ENCODE data around the gene LRP8. TPM values are rescaled to one million over a fixed set of nuclear protein-coding genes. Genes with fewer than 3 reads are reported as not detected.

LRP8 gene
- total RNA-seq, 1 donor from 2014 or later, result 7.1 TPM

- Mint-ChIP-seq H3K27ac (ENCODE audit: unreplicated experiment) (no peak overlapping the region), H3K36me3 (ENCODE audit: low read depth) (no peaks in the 10 kb centered on the region), H3K4me1 (ENCODE audit: low read depth) (peaks cover under 1% of the 10 kb centered on the region), H3K27me3 (ENCODE audit: low read depth) (peaks cover 6% of the 10 kb centered on the region), H3K9me3 (ENCODE audit: low read depth) (no peaks in the 10 kb centered on the region), H3K4me3 (ENCODE audit: unreplicated experiment) (no peak overlapping the region)
- no peak for DNase-seq (ENCODE audit: low spot score)
- no peak for TF ChIP-seq CTCF (IDR thresholded peaks at IDR 0.05)
Measured at GRCh38 chr1:53338423-53338822, 10.6 kb upstream of the LRP8 start.

- TF ChIP-seq CTCF (IDR thresholded peaks at IDR 0.05), result no peak
- Mint-ChIP-seq H3K4me1 (ENCODE audit: low read depth) (no peaks in the 10 kb centered on the region), H3K9me3 (ENCODE audit: low read depth) (no peaks in the 10 kb centered on the region), H3K36me3 (ENCODE audit: low read depth) (no peaks in the 10 kb centered on the region), H3K27ac (ENCODE audit: unreplicated experiment) (no peak overlapping the region), H3K4me3 (ENCODE audit: unreplicated experiment) (no peak overlapping the region), H3K27me3 (ENCODE audit: low read depth) (peaks cover 6% of the 10 kb centered on the region)
- DNase-seq (ENCODE audit: low spot score), result peak; percentile 35
Measured at GRCh38 chr1:53337499-53337898, 9.6 kb upstream of the LRP8 start.

GRCh38 chr1:53336146-53336545 is 8.3 kb upstream of the LRP8 start:
- Mint-ChIP-seq H3K27me3 (ENCODE audit: low read depth) (peaks cover 6% of the 10 kb centered on the region), H3K4me3 (ENCODE audit: unreplicated experiment) (no peak overlapping the region), H3K9me3 (ENCODE audit: low read depth) (no peaks in the 10 kb centered on the region), H3K27ac (ENCODE audit: unreplicated experiment) (no peak overlapping the region), H3K4me1 (ENCODE audit: low read depth) (no peaks in the 10 kb centered on the region), H3K36me3 (ENCODE audit: low read depth) (no peaks in the 10 kb centered on the region)
- peak; percentile 20 for DNase-seq (ENCODE audit: low spot score)
- TF ChIP-seq CTCF (IDR thresholded peaks at IDR 0.05), result no peak

- Mint-ChIP-seq H3K36me3 (ENCODE audit: low read depth) (no peaks in the 10 kb centered on the region), H3K9me3 (ENCODE audit: low read depth) (no peaks in the 10 kb centered on the region), H3K27ac (ENCODE audit: unreplicated experiment) (no peak overlapping the region), H3K27me3 (ENCODE audit: low read depth) (peaks cover 6% of the 10 kb centered on the region), H3K4me3 (ENCODE audit: unreplicated experiment) (no peak overlapping the region), H3K4me1 (ENCODE audit: low read depth) (no peaks in the 10 kb centered on the region)
- no peak for DNase-seq (ENCODE audit: low spot score)
- no peak for TF ChIP-seq CTCF (IDR thresholded peaks at IDR 0.05)
Measured at GRCh38 chr1:53335661-53336060, 7.8 kb upstream of the LRP8 start.

- TF ChIP-seq CTCF (IDR thresholded peaks at IDR 0.05), result no peak
- Mint-ChIP-seq H3K4me3 (ENCODE audit: unreplicated experiment) (no peak overlapping the region), H3K27me3 (ENCODE audit: low read depth) (peaks cover 6% of the 10 kb centered on the region), H3K27ac (ENCODE audit: unreplicated experiment) (no peak overlapping the region), H3K36me3 (ENCODE audit: low read depth) (no peaks in the 10 kb centered on the region), H3K9me3 (ENCODE audit: low read depth) (no peaks in the 10 kb centered on the region), H3K4me1 (ENCODE audit: low read depth) (no peaks in the 10 kb centered on the region)
- no peak for DNase-seq (ENCODE audit: low spot score)
Measured at GRCh38 chr1:53334781-53335180, 6.9 kb upstream of the LRP8 start.

Measured in chondrocyte (in vitro differentiated cells).